HK-2 (cell line): Measurements from ENCODE around the gene CXorf49.
"Not testable (repeated sequence)": the region's sequence is repeated elsewhere in the genome, so short reads cannot be mapped to it uniquely, and the experiment has no call there.

Experiments
- DNase-seq: peaks from one replicate; pipeline ENCODE4 v3.0.0-alpha.2; 2018; ENCODE audit not compliant: unreplicated experiment

Gene CXorf49

DNA sequence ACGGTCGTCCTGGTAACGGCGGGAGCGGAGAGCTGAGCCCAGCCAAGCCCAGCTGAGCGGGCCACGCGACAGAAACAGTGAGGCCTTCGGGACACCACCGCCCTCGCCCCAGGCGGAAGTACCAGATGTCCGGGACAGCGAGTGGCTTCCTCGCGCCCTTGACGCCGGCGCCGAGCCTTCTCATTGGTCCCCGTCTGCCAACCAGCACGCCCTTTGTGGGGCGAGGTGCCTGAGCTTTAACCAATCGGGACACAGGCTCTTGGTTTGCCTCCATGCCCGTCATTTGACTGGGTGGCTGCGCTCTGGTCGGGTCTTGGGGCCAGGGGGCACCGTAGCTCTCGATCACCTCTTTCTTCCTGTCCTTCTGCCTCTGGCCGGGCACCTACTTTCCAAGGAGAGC is at the start of gene CXorf49:
CXorf49 (minus strand) TSS at position 101 of the 400 bp plus-strand sequence. CDS start 134 bp downstream, outside the sequence.
- DNase-seq, result not testable (repeated sequence)

DNA sequence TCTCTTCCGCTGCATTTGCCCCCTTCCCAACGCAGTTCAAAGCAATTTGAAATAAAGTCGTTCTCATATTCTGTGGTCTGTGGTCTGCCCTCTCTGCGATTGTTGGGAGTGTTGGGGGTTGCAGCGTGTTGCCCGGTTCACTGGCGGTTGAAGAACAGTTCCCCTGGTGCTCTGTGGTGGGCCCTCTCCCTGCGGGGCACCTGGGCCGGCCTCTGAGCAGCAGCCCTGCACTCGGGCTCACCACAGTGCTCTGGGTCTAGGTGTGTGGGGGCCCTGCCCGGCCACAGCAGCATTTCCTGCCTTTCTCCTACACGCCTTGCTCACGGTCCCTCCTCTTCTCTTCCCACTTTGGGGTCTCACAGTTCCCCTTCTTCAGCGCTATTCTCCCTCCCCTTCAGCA is 49.0 kb upstream of the CXorf49 start:
- not testable (repeated sequence) for DNase-seq

DNA sequence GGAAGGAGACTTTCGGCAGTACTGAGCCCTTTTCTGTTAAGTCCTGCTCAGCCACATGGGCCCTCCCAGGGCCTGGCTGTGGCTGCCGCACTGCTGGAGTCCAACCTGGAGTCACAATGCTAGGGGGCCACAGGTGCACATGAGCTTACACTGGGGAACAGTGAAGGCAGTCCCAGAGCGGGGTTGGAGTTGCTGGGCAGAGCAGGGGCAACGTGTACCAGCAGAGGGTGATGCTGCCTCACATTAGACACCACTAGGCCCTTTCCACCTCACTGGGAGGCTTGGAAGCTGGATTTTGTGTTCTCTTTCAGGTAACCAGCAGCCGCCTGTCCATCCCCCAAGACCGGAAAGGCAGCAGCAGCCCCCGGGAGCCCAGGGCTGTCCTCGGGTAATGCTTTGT is 47.5 kb upstream of the CXorf49 start:
- DNase-seq, result not testable (repeated sequence)

DNA sequence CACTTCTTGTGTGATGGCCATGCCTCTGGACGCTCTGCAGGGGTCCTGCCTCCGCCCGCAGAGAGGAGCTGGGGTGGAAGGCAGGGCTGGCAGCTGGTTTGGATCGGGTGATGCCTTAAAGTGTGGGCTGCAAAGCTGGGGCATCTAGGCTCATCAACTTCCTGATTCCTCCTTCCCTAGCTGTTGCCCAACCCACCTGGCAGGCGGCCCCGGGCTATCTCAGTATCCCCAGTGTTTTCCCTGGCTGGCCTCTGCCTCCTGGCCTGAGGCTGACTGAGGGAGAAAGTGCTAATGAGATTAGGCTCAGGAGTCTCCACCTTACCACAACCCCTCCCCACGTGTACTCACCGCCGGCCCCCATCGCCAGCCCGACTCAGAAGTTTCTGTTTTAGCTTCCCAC is 46.7 kb upstream of the CXorf49 start:
- not testable (repeated sequence) for DNase-seq

DNA sequence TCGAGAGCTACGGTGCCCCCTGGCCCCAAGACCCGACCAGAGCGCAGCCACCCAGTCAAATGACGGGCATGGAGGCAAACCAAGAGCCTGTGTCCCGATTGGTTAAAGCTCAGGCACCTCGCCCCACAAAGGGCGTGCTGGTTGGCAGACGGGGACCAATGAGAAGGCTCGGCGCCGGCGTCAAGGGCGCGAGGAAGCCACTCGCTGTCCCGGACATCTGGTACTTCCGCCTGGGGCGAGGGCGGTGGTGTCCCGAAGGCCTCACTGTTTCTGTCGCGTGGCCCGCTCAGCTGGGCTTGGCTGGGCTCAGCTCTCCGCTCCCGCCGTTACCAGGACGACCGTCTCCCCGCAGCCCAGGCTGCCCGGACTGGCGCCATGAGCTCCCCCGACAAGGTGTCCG is 45.0 kb upstream of the CXorf49 start, which contains the start of gene CXorf49B:
CXorf49B (plus strand) TSS at position 301 of the 400 bp plus-strand sequence; CDS start at position 376, 75 bp downstream.
- not testable (repeated sequence) for DNase-seq

DNA sequence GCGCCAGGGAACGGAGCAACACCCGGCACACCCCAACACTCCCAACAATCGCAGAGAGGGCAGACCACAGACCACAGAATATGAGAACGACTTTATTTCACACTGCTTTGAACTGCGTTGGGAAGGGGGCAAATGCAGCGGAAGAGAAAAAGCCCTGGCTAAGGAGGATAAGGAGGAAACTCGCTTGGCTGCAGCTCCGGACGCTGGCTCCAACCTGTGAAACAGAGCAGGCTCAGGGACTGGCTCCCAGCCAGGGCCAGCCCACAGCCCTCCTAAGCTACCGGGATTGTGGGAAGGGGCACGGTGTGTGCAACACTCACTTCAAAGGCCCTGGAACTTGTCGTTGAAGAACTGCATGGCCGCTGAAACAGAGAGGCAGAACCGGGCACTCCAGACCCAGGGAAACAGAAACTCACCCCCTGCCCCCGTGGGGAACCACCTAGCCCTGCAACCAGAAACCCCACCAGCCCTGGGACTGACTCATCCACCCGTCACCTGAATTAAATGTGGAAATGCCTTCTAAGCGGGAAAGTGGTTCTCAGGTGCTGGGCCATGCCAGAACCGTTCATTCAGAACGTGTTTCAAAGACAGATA is 42.7 kb upstream of the CXorf49 start:
- DNase-seq, result not testable (repeated sequence)

DNA sequence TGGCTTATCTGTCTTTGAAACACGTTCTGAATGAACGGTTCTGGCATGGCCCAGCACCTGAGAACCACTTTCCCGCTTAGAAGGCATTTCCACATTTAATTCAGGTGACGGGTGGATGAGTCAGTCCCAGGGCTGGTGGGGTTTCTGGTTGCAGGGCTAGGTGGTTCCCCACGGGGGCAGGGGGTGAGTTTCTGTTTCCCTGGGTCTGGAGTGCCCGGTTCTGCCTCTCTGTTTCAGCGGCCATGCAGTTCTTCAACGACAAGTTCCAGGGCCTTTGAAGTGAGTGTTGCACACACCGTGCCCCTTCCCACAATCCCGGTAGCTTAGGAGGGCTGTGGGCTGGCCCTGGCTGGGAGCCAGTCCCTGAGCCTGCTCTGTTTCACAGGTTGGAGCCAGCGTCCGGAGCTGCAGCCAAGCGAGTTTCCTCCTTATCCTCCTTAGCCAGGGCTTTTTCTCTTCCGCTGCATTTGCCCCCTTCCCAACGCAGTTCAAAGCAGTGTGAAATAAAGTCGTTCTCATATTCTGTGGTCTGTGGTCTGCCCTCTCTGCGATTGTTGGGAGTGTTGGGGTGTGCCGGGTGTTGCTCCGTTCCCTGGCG is 2.3 kb upstream of the CXorf49 start:
- DNase-seq, result not testable (repeated sequence)

DNA sequence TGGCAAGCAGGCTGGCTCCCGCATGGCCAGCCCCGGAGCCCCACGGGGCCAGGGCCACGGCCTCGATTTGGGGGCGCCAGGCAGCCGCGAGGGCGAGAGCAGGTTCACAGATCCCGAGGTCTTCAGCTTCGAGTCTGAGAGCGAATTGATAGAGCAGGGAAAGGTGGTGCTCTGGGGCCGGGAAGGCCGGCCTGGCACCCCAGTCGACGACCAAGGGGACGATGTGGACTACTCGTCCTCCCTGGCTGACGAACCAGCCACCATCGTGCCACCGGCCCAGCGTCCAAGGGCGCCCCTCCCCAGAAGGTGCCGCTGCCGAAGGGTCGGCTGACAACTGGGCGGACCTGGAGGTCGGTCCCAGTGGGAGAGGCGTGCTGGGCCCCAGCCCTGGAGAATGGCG is 1.1 kb upstream of the CXorf49 start:
- not testable (repeated sequence) for DNase-seq

DNA sequence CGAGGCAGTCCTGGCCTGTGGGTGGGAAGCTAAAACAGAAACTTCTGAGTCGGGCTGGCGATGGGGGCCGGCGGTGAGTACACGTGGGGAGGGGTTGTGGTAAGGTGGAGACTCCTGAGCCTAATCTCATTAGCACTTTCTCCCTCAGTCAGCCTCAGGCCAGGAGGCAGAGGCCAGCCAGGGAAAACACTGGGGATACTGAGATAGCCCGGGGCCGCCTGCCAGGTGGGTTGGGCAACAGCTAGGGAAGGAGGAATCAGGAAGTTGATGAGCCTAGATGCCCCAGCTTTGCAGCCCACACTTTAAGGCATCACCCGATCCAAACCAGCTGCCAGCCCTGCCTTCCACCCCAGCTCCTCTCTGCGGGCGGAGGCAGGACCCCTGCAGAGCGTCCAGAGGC is 1.8 kb downstream of the CXorf49 start:
- not testable (repeated sequence) for DNase-seq

DNA sequence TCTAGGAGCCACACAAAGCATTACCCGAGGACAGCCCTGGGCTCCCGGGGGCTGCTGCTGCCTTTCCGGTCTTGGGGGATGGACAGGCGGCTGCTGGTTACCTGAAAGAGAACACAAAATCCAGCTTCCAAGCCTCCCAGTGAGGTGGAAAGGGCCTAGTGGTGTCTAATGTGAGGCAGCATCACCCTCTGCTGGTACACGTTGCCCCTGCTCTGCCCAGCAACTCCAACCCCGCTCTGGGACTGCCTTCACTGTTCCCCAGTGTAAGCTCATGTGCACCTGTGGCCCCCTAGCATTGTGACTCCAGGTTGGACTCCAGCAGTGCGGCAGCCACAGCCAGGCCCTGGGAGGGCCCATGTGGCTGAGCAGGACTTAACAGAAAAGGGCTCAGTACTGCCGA is 2.5 kb downstream of the CXorf49 start:
- DNase-seq, result not testable (repeated sequence)

DNA sequence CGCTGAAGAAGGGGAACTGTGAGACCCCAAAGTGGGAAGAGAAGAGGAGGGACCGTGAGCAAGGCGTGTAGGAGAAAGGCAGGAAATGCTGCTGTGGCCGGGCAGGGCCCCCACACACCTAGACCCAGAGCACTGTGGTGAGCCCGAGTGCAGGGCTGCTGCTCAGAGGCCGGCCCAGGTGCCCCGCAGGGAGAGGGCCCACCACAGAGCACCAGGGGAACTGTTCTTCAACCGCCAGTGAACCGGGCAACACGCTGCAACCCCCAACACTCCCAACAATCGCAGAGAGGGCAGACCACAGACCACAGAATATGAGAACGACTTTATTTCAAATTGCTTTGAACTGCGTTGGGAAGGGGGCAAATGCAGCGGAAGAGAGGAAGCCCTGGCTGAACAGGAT is 4.0 kb downstream of the CXorf49 start:
- DNase-seq, result not testable (repeated sequence)

DNA sequence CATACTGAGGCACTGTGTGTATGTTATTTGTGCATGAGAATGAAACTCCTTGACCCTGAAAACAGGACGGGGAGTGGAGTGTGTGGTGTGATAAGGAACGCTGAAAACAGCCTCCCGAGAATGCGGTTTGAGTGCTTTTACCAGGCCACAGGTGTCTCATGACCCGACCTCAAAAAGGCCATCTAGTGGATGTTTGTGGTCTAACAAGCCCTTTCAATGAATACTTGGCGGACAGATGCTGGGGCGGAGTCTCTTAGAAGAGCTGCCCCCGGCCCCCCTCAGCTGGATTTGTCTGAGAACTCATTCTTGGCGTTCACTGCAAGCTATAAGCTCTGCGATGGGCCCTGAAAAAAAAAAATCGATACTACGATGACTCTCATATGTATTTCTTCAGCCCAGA is 15.2 kb downstream of the CXorf49 start:
- DNase-seq, result not testable (repeated sequence)

DNA sequence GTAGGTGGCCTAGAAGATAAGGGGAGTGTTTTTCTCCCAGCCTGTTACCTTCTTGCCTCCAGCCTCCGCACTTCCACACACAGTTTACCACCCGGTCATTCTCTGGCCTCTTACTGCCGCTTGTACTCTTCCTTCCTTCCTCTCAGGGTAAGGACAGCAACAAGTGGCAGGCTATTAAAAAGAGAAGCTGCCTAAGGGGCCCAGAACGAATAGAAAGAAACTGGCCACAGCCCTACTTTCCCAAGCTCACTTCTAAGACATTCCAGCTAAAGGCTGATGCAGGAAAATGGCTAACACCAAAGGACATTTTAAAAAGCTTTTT is 19.1 kb downstream of the CXorf49 start:
- DNase-seq, result not testable (repeated sequence)

DNA sequence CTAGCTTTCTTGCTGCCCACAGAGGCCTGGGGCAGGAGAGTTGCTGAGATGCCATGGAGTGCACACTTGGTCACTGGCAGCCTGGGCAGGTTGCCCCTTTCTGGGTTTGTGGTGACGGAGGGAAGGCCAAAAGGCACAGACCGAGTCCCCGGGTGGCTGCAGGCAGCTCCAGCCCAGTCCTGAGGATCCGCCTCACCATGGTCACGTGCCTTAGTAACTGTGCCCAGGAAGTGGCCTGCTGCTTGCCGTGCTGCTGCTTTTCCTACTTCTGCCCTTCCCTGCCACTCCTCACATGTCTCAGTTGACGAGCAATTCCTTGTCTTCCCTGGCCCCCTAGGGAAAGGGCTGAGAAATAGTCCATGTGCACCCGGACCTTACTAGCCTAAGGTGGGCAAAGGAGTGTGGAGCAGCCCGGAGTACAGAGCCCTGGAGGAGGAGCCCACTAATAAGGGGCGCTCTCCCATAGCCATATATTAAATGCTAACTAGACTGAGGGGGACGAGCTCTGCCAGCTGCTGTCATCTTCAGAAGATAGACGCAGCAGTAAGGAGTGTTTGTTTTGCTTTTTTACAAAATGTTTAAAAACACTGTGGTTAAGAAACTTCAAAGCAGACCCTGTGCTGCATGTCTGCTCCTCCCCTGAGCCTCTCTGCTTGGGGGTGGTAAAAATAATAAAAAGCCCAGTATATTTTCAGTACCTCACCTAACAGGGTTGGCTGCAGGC is 19.6 kb downstream of the CXorf49 start:
- DNase-seq, result not testable (repeated sequence)

DNA sequence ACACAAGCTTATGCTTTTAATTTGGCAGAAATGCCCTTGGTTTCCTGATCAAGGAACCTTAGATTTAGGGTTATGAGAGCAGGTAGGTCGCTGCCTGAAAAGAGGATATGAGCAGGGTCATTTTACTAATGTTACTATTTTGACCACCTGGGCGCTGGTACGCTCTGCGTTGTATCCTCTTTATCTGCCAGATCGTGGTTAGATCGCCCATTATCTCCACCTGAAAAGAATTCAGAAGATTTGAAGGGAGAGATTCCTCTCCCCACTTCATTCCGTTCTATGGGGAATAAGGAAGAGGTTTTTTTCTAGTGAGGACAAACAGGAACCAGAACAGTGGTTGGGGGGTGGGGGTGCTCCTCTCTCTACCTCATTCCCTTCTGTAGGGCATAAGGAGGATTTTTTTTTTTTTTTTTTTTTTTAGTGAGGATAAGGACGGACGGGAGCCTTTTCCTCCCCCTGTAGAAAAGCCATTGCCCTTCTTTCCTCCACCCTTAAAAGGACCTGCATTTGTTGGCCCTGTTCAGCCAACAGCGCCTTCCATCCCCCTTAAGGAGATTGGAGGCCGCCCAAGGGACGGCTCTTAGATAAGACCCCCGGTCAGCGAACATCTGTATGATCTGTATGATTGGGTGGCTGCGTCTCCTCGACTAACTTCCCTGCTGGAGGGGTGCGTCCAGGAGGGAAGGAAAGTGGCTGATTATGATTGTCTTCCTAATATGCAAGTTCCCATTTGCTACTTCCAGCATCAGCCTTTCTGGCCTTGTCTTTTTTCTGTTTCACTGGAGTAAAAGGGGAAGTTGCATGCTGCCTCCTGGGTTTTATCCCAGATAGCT is 20.4 kb downstream of the CXorf49 start:
- not testable (repeated sequence) for DNase-seq

DNA sequence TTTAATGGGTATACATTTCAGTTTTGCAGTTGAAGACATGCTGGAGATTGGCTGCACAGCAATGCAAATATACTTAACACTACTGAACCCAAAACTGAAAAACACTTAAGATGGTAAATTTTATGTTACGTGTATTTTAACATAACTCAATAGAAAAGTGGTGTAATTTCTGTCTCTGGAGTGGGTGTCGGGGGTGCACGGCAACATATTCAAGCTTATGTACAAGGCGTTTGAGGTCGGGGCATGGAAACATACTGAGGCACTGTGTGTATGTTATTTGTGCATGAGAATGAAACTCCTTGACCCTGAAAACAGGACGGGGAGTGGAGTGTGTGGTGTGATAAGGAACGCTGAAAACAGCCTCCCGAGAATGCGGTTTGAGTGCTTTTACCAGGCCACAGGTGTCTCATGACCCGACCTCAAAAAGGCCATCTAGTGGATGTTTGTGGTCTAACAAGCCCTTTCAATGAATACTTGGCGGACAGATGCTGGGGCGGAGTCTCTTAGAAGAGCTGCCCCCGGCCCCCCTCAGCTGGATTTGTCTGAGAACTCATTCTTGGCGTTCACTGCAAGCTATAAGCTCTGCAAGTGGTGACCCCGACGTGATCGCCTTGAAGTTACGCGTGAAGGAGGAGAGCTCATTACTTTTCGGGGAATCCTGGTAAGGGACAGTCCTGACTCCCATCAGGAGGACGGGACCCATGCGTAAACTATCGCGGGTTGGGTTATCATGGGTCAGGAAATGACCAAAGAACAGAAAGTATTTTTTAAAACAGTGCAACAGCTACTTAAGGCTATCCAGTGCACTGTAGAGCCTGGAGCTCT is 21.2 kb downstream of the CXorf49 start:
- DNase-seq, result not testable (repeated sequence)

DNA sequence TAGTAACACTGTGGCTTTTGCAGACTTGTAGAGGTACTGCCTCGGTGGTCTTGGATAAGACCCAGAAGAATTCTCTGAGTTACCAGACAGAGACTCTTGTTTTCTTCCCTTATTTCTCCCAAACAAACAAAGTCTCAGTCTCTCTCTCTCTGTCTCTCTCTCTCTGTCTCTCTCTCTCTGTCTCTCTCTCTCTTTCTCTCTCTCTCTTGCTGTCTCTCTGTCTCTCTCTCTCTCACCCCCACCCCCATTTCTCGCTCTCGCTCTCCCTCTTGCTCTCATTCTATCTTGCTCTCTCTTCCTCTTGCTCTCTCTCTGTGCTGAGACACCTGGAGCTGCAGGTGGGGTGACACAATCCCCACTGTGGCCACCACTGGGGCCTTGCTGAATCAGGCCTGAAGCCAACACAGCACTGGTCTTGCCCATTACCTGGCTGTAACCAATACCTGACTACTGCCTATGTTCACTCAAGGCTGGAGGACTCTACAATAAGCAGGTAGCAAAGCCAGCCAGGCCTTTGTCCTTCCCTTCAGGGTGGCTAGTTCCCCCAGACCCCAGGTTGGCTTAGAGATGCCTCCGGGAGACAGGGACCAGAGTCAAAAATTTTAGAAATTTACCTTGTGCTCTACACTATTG is 38.4 kb downstream of the CXorf49 start:
- DNase-seq, result no peak

DNA sequence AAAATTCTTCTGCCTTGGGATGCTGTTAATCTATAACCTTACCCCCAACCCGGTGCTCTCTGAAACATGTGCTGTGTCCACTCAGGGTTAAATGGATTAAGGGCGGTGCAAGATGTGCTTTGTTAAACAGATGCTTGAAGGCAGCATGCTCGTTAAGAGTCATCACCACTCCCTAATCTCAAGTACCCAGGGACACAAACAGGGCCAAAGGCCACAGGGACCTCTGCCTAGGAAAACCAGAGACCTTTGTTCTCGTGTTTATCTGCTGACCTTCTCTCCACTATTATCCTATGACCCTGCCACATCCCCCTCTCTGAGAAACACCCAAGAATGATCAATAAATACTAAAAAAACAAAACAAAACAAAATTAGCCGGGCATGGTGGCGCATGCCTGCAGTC is 40.9 kb downstream of the CXorf49 start:
- not testable (repeated sequence) for DNase-seq

DNA sequence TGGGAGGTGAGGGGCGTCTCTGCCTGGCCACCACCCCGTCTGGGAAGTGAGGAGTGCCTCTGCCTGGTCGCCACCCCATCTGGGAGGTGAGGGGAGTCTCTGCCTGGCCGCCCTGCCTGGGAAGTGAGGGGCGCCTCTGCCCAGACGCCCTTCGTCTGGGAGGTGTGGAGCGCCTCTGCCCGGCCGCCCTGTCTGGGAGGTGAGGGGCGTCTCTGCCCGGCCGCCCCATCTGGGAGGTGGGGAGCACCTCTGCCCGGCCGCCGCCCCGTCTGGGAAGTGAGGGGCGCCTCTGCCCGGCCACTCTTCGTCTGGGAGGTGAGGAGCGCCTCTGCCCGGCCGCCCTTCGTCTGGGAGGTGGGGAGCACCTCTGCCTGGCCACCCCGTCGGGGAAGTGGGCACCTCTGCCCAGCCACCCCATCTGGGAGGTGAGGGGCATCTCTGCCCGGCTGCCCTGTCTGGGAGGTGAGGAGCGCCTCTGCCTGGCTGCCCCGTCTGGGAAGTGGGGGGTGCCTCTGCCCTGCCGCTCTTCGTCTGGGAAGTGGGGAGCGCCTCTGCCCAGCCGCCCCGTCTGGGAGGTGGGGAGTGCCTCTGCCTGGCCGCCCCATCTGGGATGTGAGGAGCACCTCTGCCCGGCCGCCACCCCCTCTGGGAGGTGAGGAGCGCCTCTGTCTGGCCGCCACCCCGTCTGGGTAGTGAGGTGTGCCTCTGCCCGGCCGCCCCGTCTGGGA is 41.9 kb downstream of the CXorf49 start:
- not testable (repeated sequence) for DNase-seq

DNA sequence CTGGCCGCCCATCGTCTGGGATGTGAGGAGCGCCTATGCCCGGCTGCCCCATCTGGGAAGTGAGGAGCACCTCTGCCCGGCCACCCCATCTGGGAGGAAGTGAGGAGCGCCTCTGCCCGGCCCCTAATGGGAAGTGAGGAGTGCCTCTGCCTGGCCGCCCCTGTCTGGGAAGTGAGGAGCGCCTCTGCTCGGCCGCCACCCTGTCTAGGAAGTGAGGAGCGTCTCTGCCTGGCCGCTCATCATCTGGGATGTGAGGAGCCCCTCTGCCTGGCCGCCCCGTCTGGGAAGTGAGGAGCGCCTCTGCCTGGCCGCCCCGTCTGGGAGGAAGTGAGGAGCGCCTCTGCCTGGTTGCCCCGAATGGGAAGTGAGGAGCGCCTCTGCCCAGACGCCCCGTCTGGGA is 42.4 kb downstream of the CXorf49 start:
- DNase-seq, result not testable (repeated sequence)
